Heart right ventricle (tissue), 16 donors: ENCODE data around the gene TCTA. TPM values are rescaled to one million over a fixed set of nuclear protein-coding genes. Genes with fewer than 3 reads are reported as not detected.

ENCODE experiments used
- ATAC-seq, 8 donors: fragments of 200-7000 bp; cut with Tn5 transposase; one replicate each; pipeline ENCODE4 v1.9.1; 2020; ENCODE audit warnings: mild to moderate bottlenecking in 8 of 8, moderate library complexity in 8 of 8, moderate number of reproducible peaks in 1 of 8
- DNase-seq, 2 donors: peaks; one replicate each; pipeline ENCODE4 v3.0.0-alpha.2; 2020
- H3K27ac ChIP-seq, 10 donors: fragments of 200-600 bp; sonication (generic) in 2 of 10; one replicate each; pipeline versions ENCODE4 v1.5.0 to v1.8.0; 2020 to 2022; ENCODE audit warnings: mild to moderate bottlenecking in 3 of 10
- H3K27me3 ChIP-seq, 7 donors: fragments of 200-600 bp; one replicate each; pipeline ENCODE4 v1.8.0; 2021 to 2022; ENCODE audit warnings: mild to moderate bottlenecking in 2 of 7
- H3K36me3 ChIP-seq, 9 donors: fragments of 200-600 bp; sonication (generic) in 1 of 9; one replicate each; pipeline versions ENCODE4 v1.5.0 to v1.8.0; 2020 to 2022; ENCODE audit warnings: mild to moderate bottlenecking in 2 of 9
- H3K4me1 ChIP-seq, 9 donors: fragments of 200-600 bp; sonication (generic) in 1 of 9; one replicate each; pipeline versions ENCODE4 v1.5.0 to v1.8.0; 2020 to 2022; ENCODE audit warnings: mild to moderate bottlenecking in 4 of 9
- H3K4me3 ChIP-seq, 10 donors: fragments of 200-600 bp; sonication (generic) in 2 of 10; one replicate each; pipeline versions ENCODE4 v1.5.0 to v1.8.0; 2020 to 2022; ENCODE audit warnings: mild to moderate bottlenecking in 7 of 10, moderate library complexity in 2 of 10
- H3K9me3 ChIP-seq, 11 donors: fragments of 200-600 bp in 10 of 11; sonication (generic) in 2 of 11; one replicate each; pipeline versions ENCODE4 v1.5.0 to v1.8.0; 2013 to 2022; ENCODE audit warnings: mild to moderate bottlenecking in 2 of 11, control low read depth in 1 of 11, moderate library complexity in 1 of 11
- WGBS, 2 donors: extraction: QIAGEN DNeasy Blood & Tissue Kit; methylation state at CpG; one replicate each; pipeline ENCODE4 v1.1.7; 2013; ENCODE audit warnings: inconsistent platforms in 1 of 2; 5-methylcytosine and 5-hydroxymethylcytosine counted together
- intact Hi-C, 10 donors: fragments of 100-400 bp; cut with DNase I; formaldehyde crosslinking; loops; one replicate each; pipeline versions ENCODE4 v1.11.1 to v1.14.2; 2022
- polyA plus RNA-seq, 2 donors: library from polyadenylated mRNA; stranded (reverse); fragments of 200-250 nt; gene quantifications; one replicate each; pipeline ENCODE4 v1.2.3, GENCODE V29; 2013
- total RNA-seq, 10 donors: library from RNA; stranded (reverse); fragmentation: NEBNext Ultra II Directional in 3 of 10; extraction: Animal tissue kit (Norgen Biotek cat#: 25700) in 3 of 10; gene quantifications; one replicate each; pipeline versions ENCODE4 v1.2.1 to v1.2.4, GENCODE V29; 2021 to 2023
- TF ChIP-seq, protein P1 (sequence below), 9 donors: fragments of 200-600 bp; sonication (generic) in 2 of 9; IDR thresholded peaks; one replicate each; pipeline versions ENCODE4 v1.5.0 to v1.8.0; 2021 to 2022; ENCODE audit warnings: antibody characterized with exemption in 9 of 9, mild to moderate bottlenecking in 5 of 9, moderate library complexity in 1 of 9
- donor health status: Arrhythmogenic right ventricular cardiomyopathy.
- donor health status: ischemic (EF 13 %, LVEDD 7.1; RV severe dilation, severe dysfunction).
- donor health status: healthy with polysubstance abuse.
- donor health status: DM: no; HTN: yes; CAD: no.
- donor health status: DM: no; HTN: no; CAD: no.
- donor health status: ischemic (EF 25% LVEDD 6.9; RV normal size, moderate dysfunction).
- donor health status: ischemic (EF 25% LVEDD 5.7; RV mildly dilated, moderate dysfunction).
- donor health status: healthy.
- donor health status: DM: yes; HTN: yes; CAD: no.
- donor health status: Ischemic cardiomyopathy.
- donor health status: ischemic (EF 35%, LVEDD 5.7; RV mildly dilated, moderate dysfunction).
- donor health status: nonischemic (EF 11% LVEDD 7.7; RV severe dilation, severe dysfunction).
- donor health status: DM: yes; HTN: yes; CAD: no.
- donor health status: PGD.
- donor health status: ischemic (EF 29% LVEDD 5.4; RV normal size, mild dysfunction).
- donor health status: nonischemic (EF 23%, LVEDD 6.1; RV moderate dilation, normal function).

Gene TCTA
- total and polyA plus RNA-seq, 12 donors: 13.9 to 22.6 (median 17.6) TPM

DNA sequence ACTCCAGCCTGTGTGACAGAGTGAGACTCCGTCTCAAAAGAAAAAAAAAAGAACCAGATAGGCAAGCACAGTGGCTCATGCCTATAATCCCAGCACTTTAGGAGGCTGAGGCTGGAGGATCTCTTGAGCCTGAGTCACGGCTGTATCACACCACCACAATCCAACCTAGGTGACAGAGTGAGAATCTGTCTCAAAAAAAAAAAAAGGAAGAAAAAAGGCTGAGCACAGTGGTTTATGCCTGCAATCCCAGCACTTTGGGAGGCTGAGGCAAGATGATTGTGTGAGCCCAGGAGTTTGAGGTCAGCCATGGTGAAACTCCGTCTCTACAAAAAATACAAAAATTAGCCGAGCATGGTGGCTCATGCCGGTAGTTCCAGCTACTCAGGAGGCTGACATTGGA, 22.5 kb downstream of the TCTA start:
- DNase-seq (no peak), ATAC-seq (peak in 1 of 8 donors; percentile 36)
- no peak overlapping the region for H3K27ac ChIP-seq
- 87 to 91% methylated on average over 5 of the region's 5 CpGs for WGBS, 2 donors
- no peaks in the 10 kb centered on the region for H3K9me3 ChIP-seq
- peaks cover 0 to 7% (median 3%) of the 10 kb centered on the region in 9 donors for H3K4me1 ChIP-seq
- intact Hi-C loops: loop anchor here in 1 of 10 donors (5.0 kb wide), 1 partner anchor 92 kb away; the partner anchor contains the start of gene USP4
- no peaks in the 10 kb centered on the region for H3K36me3 ChIP-seq
- no peaks in the 10 kb centered on the region for H3K27me3 ChIP-seq
- no peak overlapping the region for H3K4me3 ChIP-seq
- TF ChIP-seq, protein P1, sequence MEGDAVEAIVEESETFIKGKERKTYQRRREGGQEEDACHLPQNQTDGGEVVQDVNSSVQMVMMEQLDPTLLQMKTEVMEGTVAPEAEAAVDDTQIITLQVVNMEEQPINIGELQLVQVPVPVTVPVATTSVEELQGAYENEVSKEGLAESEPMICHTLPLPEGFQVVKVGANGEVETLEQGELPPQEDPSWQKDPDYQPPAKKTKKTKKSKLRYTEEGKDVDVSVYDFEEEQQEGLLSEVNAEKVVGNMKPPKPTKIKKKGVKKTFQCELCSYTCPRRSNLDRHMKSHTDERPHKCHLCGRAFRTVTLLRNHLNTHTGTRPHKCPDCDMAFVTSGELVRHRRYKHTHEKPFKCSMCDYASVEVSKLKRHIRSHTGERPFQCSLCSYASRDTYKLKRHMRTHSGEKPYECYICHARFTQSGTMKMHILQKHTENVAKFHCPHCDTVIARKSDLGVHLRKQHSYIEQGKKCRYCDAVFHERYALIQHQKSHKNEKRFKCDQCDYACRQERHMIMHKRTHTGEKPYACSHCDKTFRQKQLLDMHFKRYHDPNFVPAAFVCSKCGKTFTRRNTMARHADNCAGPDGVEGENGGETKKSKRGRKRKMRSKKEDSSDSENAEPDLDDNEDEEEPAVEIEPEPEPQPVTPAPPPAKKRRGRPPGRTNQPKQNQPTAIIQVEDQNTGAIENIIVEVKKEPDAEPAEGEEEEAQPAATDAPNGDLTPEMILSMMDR (IDR thresholded peaks at IDR 0.05): no peak

DNA sequence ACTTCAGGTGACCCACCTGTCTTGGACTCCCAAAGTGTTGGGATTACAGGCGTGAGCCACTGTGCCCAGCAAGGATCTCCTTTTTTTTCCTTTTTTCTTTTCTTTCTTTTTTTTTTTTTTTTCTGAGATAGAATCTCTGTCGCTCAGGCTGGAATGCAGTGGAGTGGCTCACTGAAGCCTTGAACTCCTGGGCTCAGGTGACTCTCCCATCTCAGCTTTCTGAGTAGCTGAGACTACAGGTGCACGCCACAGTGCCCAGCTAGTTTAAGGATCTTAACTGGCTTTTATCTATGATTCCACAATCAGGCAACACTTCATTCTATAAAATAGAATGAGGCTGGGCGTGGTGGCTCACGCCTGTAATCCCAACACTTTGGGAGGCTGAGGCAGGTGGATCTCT, 33.2 kb downstream of the TCTA start:
- intact Hi-C loops: loop anchor here in 9 of 10 donors (5.0 to 10.0 kb wide), 9 partner anchors 101 to 458 kb away; partner anchors contain the start of genes KLHDC8B (in 5 of the 9), USP4 (in 5 of the 9) and QARS1 (in 1 of the 9)
- TF ChIP-seq, protein P1 (IDR thresholded peaks at IDR 0.05): no peak
- WGBS, 2 donors: 96 to 98% methylated on average over 5 of the region's 5 CpGs
- H3K9me3 ChIP-seq: no peaks in the 10 kb centered on the region
- H3K4me1 ChIP-seq: peaks cover 0 to 35% (median 14%) of the 10 kb centered on the region in 9 donors
- H3K4me3 ChIP-seq: no peak overlapping the region
- no peaks in the 10 kb centered on the region for H3K36me3 ChIP-seq
- no peak for ATAC-seq
- H3K27me3 ChIP-seq: no peaks in the 10 kb centered on the region
- H3K27ac ChIP-seq: peak overlapping the region in 1 of 10 donors; percentile 86
- no peak for DNase-seq

DNA sequence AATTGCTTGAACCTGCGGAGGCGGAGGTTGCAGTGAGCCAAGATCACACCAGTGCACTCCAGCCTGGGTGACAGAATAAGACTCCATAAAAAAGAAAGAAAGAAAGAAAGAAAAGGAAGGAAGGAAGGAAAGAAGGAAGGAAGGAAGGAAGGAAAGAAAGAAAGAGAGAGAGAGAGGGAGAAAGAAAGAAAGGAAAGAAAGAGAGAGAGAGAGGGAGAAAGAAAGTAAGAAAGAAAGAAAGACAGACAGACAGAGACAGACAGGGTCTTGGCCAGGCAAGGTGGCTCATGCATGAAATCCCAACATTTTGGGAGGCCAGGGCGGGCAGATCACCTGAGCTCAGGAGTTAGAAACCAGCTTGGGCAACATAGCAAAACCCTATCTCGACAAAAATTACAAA, 41.4 kb downstream of the TCTA start:
- 96% methylated on average over 4 of the region's 4 CpGs for WGBS, 2 donors
- Histone ChIP-seq H3K4me3 (no peak overlapping the region), H3K9me3 (no peaks in the 10 kb centered on the region), H3K27ac (no peak overlapping the region), H3K36me3 (no peaks in the 10 kb centered on the region), H3K27me3 (no peaks in the 10 kb centered on the region), H3K4me1 (peaks cover 9 to 33% (median 20%) of the 10 kb centered on the region in 9 donors)
- intact Hi-C loops: loop anchor here in 1 of 10 donors (5.0 kb wide), 1 partner anchor 466 kb away; no protein-coding TSS in a partner anchor
- DNase-seq (no peak), ATAC-seq (no peak)
- TF ChIP-seq, protein P1 (IDR thresholded peaks at IDR 0.05): no peak

DNA sequence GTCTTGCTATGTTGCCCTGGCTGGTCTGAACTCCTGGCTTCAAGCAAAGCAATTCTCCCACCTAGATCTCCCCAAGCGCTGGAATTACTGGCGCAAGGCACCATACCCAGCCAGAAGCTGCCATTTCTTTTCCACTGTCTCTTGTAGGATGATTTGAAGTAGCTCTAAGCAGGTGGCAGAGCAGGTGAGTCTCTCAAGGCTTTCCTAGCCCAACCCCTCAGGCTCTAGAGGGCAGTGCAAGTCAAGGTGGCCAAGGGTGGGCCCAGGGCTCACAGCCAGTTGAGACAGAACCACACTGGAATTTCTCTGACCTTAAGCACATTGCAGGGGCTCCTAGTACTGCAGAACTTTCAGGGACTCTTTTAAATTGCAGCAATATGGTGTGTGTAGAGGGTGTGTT, 42.2 kb downstream of the TCTA start:
- no peak overlapping the region for H3K4me3 ChIP-seq
- peak overlapping the region in 8 of 10 donors; percentile 7 to 76 (median 54) for H3K27ac ChIP-seq
- peaks cover 9 to 38% (median 19%) of the 10 kb centered on the region in 9 donors for H3K4me1 ChIP-seq
- no peaks in the 10 kb centered on the region for H3K27me3 ChIP-seq
- 64 to 78% methylated on average over 2 of the region's 2 CpGs for WGBS, 2 donors
- TF ChIP-seq, protein P1 (IDR thresholded peaks at IDR 0.05): peak in 8 of 9 donors; percentile 19 to 57 (median 38)
- DNase-seq (no peak), ATAC-seq (peak in 6 of 8 donors; percentile 34 to 75 (median 65))
- no peaks in the 10 kb centered on the region for H3K36me3 ChIP-seq
- intact Hi-C loops: loop anchor here in 1 of 10 donors (5.0 kb wide), 1 partner anchor 467 kb away; no protein-coding TSS in a partner anchor
- H3K9me3 ChIP-seq: no peaks in the 10 kb centered on the region
